Mesenchymal stem cell (in vitro differentiated cells and primary cell): ENCODE data around the gene TMEM181.
"Not testable (repeated sequence)": the region's sequence is repeated elsewhere in the genome, so short reads cannot be mapped to it uniquely, and the experiment has no call there.

Experiments used
- DNase-seq: peaks from one replicate; pipeline ENCODE4 v3.0.0-alpha.2; 2013
- H2AFZ ChIP-seq: one replicate; pipeline ENCODE4 v1.6.1; 2013; ENCODE audit warnings: low read depth, mild to moderate bottlenecking, control low read depth, inconsistent platforms, low read length, moderate library complexity
- H2AK5ac ChIP-seq: 2 replicates; pipeline ENCODE4 v1.6.1; 2013; ENCODE audit warnings: low read length, moderate library complexity, mild to moderate bottlenecking, inconsistent platforms; ENCODE audit not compliant: severe bottlenecking
- H2BK120ac ChIP-seq: one replicate; pipeline ENCODE4 v1.6.1; 2013; ENCODE audit warnings: low read depth, mild to moderate bottlenecking, inconsistent platforms, low read length, moderate library complexity
- H2BK12ac ChIP-seq, 2 experiments: one replicate each; pipeline ENCODE4 v1.6.1; 2013; ENCODE audit warnings: inconsistent platforms in 2 of 2, low read length in 2 of 2, mild to moderate bottlenecking in 2 of 2, moderate library complexity in 2 of 2, control low read depth in 1 of 2
- H2BK15ac ChIP-seq: one replicate; pipeline ENCODE4 v1.6.1; 2013; ENCODE audit warnings: mild to moderate bottlenecking, low read depth, inconsistent platforms; ENCODE audit not compliant: poor library complexity, severe bottlenecking
- H2BK5ac ChIP-seq: 2 replicates; pipeline ENCODE4 v1.6.1; 2013; ENCODE audit warnings: low read depth, mild to moderate bottlenecking, low read length, control low read depth, inconsistent platforms; ENCODE audit not compliant: poor library complexity, severe bottlenecking
- H3K14ac ChIP-seq, 2 experiments: one replicate each; pipeline ENCODE4 v1.6.1; 2013; ENCODE audit warnings: inconsistent platforms in 2 of 2, low read length in 2 of 2, control low read depth in 1 of 2, mild to moderate bottlenecking in 1 of 2, moderate library complexity in 1 of 2
- H3K18ac ChIP-seq, 2 experiments: one replicate each; pipeline ENCODE4 v1.6.1; 2013; ENCODE audit warnings: inconsistent platforms in 2 of 2, low read length in 2 of 2, control low read depth in 1 of 2, low read depth in 1 of 2, mild to moderate bottlenecking in 1 of 2
- H3K23ac ChIP-seq, 2 experiments: one replicate each; pipeline ENCODE4 v1.6.1; 2013; ENCODE audit warnings: inconsistent platforms in 2 of 2, low read length in 2 of 2, mild to moderate bottlenecking in 2 of 2, moderate library complexity in 2 of 2, control low read depth in 1 of 2
- H3K27ac ChIP-seq: 2 replicates; pipeline ENCODE4 v1.5.1; 2013; ENCODE audit warnings: mild to moderate bottlenecking, moderate library complexity, low read length, control low read depth, inconsistent platforms; ENCODE audit not compliant: poor library complexity, severe bottlenecking
- H3K27me3 ChIP-seq, 2 experiments: 2 replicates each; pipeline versions ENCODE4 v1.6.1 to v1.7.0; 2013; ENCODE audit warnings: low read length in 2 of 2, mild to moderate bottlenecking in 2 of 2, moderate library complexity in 2 of 2, control low read depth in 1 of 2, inconsistent platforms in 1 of 2; ENCODE audit not compliant: control insufficient read depth in 1 of 2, insufficient read depth in 1 of 2
- H3K36me3 ChIP-seq, 2 experiments: 2 replicates each; pipeline versions ENCODE4 v1.6.1 to v1.7.0; 2013; ENCODE audit warnings: low read length in 2 of 2, control low read depth in 1 of 2, inconsistent platforms in 1 of 2, low read depth in 1 of 2, mild to moderate bottlenecking in 1 of 2; ENCODE audit not compliant: insufficient read depth in 2 of 2, control insufficient read depth in 1 of 2
- H3K4ac ChIP-seq, 2 experiments: one replicate each; pipeline ENCODE4 v1.6.1; 2013; ENCODE audit warnings: inconsistent platforms in 2 of 2, low read length in 2 of 2, mild to moderate bottlenecking in 2 of 2, moderate library complexity in 2 of 2, control low read depth in 1 of 2, low read depth in 1 of 2
- H3K4me1 ChIP-seq: 2 replicates; pipeline ENCODE4 v1.6.1; 2013; ENCODE audit warnings: low read depth, low read length, control low read depth; ENCODE audit not compliant: control insufficient read depth, insufficient read depth
- H3K4me2 ChIP-seq: 2 replicates; pipeline ENCODE4 v1.6.1; 2013; ENCODE audit warnings: low read length, mild to moderate bottlenecking, inconsistent platforms; ENCODE audit not compliant: poor library complexity, severe bottlenecking
- H3K4me3 ChIP-seq, 2 experiments: 2 replicates each; pipeline versions ENCODE4 v1.5.1 to v1.7.0; 2013; ENCODE audit warnings: low read length in 2 of 2, mild to moderate bottlenecking in 2 of 2, control low read depth in 1 of 2, low read depth in 1 of 2; ENCODE audit not compliant: insufficient read depth in 1 of 2
- H3K79me1 ChIP-seq: replicated peaks from 2 replicates; pipeline ENCODE4 v1.6.1; 2013; ENCODE audit warnings: mild to moderate bottlenecking, control low read depth, low read length, inconsistent platforms; ENCODE audit not compliant: poor library complexity, severe bottlenecking
- H3K9ac ChIP-seq: 2 replicates; pipeline ENCODE4 v1.7.0; 2013; ENCODE audit warnings: mild to moderate bottlenecking, low read length, moderate library complexity
- H3K9me3 ChIP-seq: 2 replicates; pipeline ENCODE4 v1.7.0; 2013; ENCODE audit warnings: mild to moderate bottlenecking, low read length; ENCODE audit not compliant: control insufficient read depth
- H4K8ac ChIP-seq: one replicate; pipeline ENCODE4 v1.6.1; 2013; ENCODE audit warnings: inconsistent platforms, mild to moderate bottlenecking, low read length, moderate library complexity
- H4K91ac ChIP-seq: one replicate; pipeline ENCODE4 v1.6.1; 2013; ENCODE audit warnings: mild to moderate bottlenecking, low read length, inconsistent platforms
- WGBS: methylation state at CpG from one replicate; pipeline ENCODE4 v1.1.7; 2013; ENCODE audit warnings: mixed read lengths; 5-methylcytosine and 5-hydroxymethylcytosine counted together

TMEM181 gene

DNA sequence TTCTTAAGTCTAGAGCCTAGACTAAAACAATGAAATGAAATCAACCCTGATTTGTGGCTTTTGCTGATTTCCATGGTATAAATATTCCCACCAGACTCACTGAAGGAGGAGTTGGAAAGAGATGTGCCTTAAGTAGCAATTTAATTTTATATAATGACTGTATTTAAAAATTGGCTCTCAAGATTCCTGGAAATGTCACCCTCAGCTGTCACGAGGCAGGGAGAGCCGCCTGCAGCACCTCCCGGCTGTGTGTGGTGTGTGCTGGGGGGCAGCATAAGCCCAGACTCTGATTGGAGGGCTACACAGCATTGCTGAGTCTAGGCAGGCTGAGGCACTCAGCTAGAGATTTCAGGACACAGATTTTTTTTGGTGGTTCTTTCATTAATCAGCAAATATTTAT, 40.6 kb upstream of the TMEM181 start:
- no peak overlapping the region for H2BK12ac ChIP-seq
- H3K27me3 ChIP-seq = peaks cover 0 to 23% of the 10 kb centered on the region in 2 experiments
- WGBS = 87% methylated on average over 3 of the region's 3 CpGs
- H4K91ac ChIP-seq = no peak overlapping the region
- no peak overlapping the region for H3K18ac ChIP-seq
- H3K14ac ChIP-seq = no peak overlapping the region
- H2AK5ac ChIP-seq = no peak overlapping the region
- no peak overlapping the region for H3K4ac ChIP-seq
- no peaks in the 10 kb centered on the region for H3K79me1 ChIP-seq
- H3K9me3 ChIP-seq = no peaks in the 10 kb centered on the region
- no peak for DNase-seq
- no peak overlapping the region for H3K4me3 ChIP-seq
- no peak overlapping the region for H3K4me2 ChIP-seq
- no peak overlapping the region for H3K9ac ChIP-seq
- no peak overlapping the region for H2AFZ ChIP-seq
- H2BK5ac ChIP-seq = no peak overlapping the region
- H2BK15ac ChIP-seq = no peak overlapping the region
- H3K23ac ChIP-seq = no peak overlapping the region
- no peak overlapping the region for H4K8ac ChIP-seq
- H3K36me3 ChIP-seq = peaks cover 0 to 10% of the 10 kb centered on the region in 2 experiments
- H3K4me1 ChIP-seq = peaks cover 5% of the 10 kb centered on the region
- H3K27ac ChIP-seq = no peak overlapping the region
- H2BK120ac ChIP-seq = no peak overlapping the region

DNA sequence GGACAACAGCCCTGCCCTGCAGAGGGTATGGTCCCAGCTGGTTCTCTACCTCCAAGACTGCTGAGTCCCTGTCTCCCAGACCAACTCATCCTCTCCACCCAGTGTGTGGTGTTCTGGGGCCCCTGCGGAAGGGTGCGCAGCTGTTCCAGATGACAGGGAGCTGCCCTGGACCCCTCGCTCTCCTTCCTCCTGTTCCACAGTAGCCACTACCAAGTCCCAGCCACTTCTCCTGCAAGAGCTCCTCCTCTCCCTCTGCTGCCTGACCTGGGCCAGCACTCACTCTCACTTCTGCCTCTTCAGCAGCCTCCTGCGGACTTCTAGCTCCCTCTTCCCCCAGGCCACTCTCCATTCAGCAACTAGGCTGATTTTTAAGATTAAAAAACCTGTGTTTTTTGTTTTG, 40.1 kb upstream of the TMEM181 start:
- Histone ChIP-seq H3K27me3 (peaks cover 0 to 27% of the 10 kb centered on the region in 2 experiments), H3K4me1 (peaks cover 5% of the 10 kb centered on the region), H2BK12ac (no peak overlapping the region), H4K91ac (peak overlapping the region; percentile 11), H2AFZ (no peak overlapping the region), H2AK5ac (no peak overlapping the region), H3K4me2 (no peak overlapping the region), H3K4me3 (no peak overlapping the region), H4K8ac (no peak overlapping the region), H3K79me1 (no peaks in the 10 kb centered on the region), H2BK15ac (no peak overlapping the region), H3K23ac (no peak overlapping the region), H3K4ac (peak overlapping the region in 1 of 2 experiments; percentile 21), H2BK120ac (no peak overlapping the region), H3K9ac (no peak overlapping the region), H3K9me3 (no peaks in the 10 kb centered on the region), H3K18ac (no peak overlapping the region), H3K14ac (no peak overlapping the region), H3K27ac (no peak overlapping the region), H2BK5ac (no peak overlapping the region), H3K36me3 (peaks cover 0 to 7% of the 10 kb centered on the region in 2 experiments)
- 77% methylated on average over 3 of the region's 4 CpGs for WGBS
- DNase-seq = no peak

DNA sequence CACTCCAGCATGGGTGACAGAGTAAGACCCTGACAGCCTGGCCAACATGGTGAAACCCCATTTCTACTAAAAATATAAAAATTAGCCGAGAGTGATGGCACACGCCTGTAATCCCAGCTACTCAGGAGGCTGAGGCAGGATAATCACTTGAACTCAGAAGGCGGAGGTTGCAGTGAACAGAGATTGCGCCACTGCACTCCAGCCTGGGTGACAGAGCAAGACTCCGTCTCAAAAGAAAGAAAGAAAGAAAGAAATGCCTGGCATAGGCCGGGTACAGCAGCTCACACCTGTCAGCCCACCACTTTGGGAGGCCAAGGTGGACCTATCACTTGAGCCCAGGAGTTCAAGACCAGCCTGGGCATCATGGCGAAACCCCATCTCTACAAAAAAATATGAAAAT, 38.9 kb upstream of the TMEM181 start:
- not testable (repeated sequence) for H3K23ac ChIP-seq, H2BK120ac ChIP-seq, H3K36me3 ChIP-seq, H3K18ac ChIP-seq, H3K4me3 ChIP-seq, H3K4me2 ChIP-seq, H3K4ac ChIP-seq, H2BK12ac ChIP-seq, H3K27ac ChIP-seq, H3K9ac ChIP-seq, H2AK5ac ChIP-seq, H4K8ac ChIP-seq, H3K9me3 ChIP-seq, H4K91ac ChIP-seq, H3K4me1 ChIP-seq, H2BK15ac ChIP-seq, DNase-seq, H3K79me1 ChIP-seq, H2BK5ac ChIP-seq, H2AFZ ChIP-seq, H3K14ac ChIP-seq
- 98% methylated on average over 6 of the region's 7 CpGs for WGBS
- H3K27me3 ChIP-seq = peaks cover 2 to 29% of the 10 kb centered on the region in 2 experiments

DNA sequence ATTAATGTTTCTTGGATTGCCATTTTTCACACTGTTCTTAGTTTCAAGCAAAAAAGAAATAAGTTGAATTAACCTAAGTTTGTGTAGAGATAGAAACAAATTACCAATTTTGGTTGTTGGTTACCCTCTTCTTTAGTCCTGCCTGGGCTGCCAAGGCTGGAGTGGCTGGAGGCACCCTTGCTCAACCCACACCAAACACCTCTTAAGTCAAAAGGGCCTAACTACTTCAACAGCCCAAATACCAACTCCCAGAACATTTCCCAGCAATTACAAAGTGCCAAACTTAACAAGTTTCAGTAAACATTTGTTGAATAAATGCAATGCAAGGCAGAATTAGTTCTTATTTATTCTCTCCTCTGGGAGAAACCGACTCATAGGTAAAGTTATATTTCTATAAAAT, 38.1 kb upstream of the TMEM181 start:
- no peaks in the 10 kb centered on the region for H3K79me1 ChIP-seq
- no peak overlapping the region for H4K8ac ChIP-seq
- H3K4me1 ChIP-seq = peaks cover 2% of the 10 kb centered on the region
- no peak overlapping the region for H3K18ac ChIP-seq
- H2BK5ac ChIP-seq = no peak overlapping the region
- no peak overlapping the region for H2AFZ ChIP-seq
- H3K27me3 ChIP-seq = peaks cover 3 to 22% of the 10 kb centered on the region in 2 experiments
- H3K36me3 ChIP-seq = no peaks in the 10 kb centered on the region
- no peak for DNase-seq
- H3K4me3 ChIP-seq = no peak overlapping the region
- H2BK120ac ChIP-seq = no peak overlapping the region
- no peak overlapping the region for H4K91ac ChIP-seq
- H2BK15ac ChIP-seq = no peak overlapping the region
- H3K4ac ChIP-seq = no peak overlapping the region
- WGBS = no CpG with 5 or more reads among the region's 1 CpG
- no peak overlapping the region for H3K4me2 ChIP-seq
- H3K23ac ChIP-seq = no peak overlapping the region
- H2AK5ac ChIP-seq = no peak overlapping the region
- no peak overlapping the region for H2BK12ac ChIP-seq
- H3K9me3 ChIP-seq = peaks cover 6% of the 10 kb centered on the region
- H3K9ac ChIP-seq = no peak overlapping the region
- no peak overlapping the region for H3K14ac ChIP-seq
- no peak overlapping the region for H3K27ac ChIP-seq
